ENCODE data around the gene CD164.

- TF ChIP-seq POLR2A (IDR thresholded peaks at IDR 0.05), result no peak
- TF ChIP-seq CTCF (IDR thresholded peaks at IDR 0.05), result no peak
Observed at GRCh38 chr6:109320072-109320471, 62.2 kb downstream of the CD164 start.

Data from tibial nerve (tissue), 3 donors.